NCI-H69 (cell line): Measurements from ENCODE around the gene GLI2.

ENCODE experiments used
- DNase-seq: peaks from one replicate; lab custom pipeline; 2025; lab: John Stamatoyannopoulos, UW

GLI2 gene

DNA sequence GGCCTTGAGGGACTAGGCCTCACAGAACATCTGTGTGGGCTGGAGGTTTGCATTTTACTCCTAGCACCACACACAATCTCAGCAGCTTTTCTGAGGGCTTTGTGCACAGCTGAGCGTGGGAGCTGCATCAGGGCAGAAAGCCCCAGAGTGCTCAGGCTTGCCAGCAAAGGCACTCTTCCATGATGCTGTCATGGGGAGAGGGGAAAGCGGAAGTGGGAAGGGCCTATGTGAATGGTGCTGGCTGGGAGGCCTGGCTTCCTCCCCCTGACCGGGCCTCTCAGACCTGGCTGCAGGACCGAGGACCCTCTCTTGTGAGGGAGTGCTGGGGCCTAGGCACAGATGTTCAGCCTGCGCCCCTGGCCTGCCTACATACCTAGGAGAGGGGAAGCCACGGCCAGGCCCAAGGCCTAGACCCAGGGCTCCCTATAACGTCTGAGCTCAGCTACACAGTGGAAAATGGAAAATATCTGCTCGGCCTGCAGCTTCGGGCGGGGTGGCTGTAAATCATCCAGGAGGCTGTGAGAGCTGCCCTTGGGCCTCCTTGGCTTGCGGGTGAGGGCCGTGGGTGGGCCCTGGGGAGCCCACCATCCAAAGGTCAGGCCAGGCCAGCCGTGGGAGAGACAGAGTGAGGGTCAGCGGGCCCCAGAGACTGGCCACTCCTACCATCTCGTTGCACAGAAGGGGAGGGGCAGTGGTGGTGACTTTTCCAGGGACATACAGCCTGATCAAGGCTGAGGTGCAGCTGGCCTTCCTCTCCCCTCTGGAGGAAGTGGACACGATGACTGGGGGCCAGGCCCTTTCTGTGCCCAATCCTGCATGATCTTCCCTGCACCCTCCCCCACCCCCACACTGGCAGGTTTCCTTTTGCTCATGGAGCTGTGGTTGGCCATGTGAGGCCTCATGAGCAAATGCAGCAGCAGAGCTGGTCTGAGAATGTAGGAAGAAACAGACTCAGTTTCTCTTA lies 22.8 kb downstream of the GLI2 start:
- DNase-seq, result no peak

DNA sequence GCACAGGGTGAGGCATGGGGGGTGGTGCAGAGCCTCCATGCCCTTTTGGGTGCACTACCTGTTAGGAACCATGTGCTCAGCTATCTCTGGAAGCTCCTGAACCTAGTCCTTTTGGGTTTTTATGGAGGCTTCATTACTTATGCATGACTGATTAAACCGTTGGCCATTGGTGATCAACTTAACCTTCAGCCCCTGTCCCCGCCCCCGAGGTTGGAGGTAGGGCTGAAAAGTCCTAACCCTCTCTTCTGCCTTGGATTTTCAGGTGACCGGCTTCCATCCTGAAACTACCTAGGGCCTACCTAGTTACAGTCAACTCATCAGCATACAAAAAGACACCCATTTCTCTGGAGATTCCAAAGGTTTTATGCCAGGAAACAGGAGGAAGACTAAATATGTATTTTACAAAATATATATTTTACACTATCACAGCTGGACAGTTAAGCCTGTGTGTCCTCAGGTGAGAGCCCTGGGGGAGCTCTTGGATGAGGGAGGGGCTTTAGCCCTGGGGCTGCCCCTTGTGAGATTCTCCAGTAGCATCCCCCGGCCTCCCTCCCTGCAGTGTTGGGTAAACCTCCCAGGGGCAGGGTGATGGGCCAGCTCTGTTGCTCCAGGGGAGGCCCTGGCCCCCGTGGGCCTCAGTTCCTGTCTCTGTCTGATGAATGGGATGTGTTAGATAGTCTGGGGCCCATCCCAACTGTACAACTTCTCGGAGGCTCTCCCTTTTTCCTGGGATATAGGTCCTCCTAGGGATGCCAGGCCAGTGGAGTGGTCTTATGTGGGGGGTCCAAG lies 24.1 kb downstream of the GLI2 start:
- DNase-seq, result no peak

DNA sequence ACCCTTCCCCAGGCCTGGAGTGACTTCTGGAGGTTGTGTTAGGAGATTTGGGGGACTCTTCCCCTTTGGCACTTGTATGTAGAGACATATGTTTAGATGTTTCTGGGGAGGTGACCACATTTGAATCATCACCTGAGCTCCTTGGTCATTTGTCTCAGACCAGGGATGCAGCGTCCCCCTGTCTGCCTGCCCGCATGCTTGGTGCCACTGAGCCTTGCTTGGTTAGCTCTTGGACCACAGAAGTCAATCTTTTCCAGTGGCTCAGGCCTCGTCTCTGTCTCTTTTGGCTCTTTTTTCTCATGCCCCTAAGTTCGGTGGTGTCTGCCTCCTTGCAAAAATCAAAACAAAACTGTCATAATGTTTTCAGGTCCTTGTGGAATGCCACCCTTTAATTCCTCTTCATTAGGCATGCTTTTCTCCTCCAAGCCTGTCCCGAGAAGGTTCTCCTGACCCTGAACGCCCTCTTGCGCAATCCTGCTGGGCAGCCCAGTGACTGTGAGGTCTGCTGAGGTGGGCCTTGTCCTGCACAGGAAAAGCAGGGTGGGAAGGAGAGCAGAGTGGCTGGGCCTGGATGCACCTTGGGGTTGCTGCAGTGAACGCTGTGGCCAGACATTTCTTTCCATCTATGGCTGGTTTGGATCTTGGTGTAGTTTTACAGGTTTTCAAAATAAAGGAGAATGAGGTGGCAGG lies 24.9 kb downstream of the GLI2 start:
- DNase-seq, result no peak

DNA sequence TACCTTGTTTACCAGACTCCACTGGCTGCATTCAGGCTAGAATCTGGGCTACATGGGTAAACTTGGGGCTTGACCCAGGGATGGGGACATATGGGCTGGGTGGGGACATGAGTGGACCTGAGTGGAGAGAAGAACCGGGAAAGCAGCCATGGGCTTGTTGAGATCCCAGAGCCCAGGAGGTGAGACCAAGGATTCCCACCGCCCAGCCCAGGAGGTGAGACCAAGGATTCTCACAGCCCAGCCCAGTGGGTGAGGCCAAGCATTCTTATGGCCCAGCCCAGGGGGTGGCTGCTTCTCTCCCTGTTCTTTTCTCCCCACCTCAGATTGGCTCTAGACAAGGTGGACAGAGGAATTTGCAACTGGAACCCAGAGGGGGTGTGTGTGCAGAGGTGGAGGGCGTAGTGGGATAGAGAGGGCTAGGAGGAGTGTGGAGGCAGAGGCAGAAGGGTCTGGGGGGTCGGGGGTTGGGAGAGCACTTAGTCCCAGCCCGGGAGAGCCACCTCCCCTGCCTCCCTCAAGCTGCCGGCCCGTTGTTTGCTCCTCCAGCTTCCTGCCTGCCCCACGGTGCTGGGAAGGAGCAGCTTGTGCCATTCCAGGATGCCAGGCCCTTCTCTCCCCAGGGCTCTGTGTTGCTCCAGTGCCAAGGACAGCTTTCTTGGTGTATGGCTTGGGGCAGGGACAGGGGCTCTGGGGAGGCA lies 25.6 kb downstream of the GLI2 start:
- no peak for DNase-seq

GRCh38 chr2:120761911-120762310 lies 26.2 kb downstream of the GLI2 start:
- no peak for DNase-seq

DNA sequence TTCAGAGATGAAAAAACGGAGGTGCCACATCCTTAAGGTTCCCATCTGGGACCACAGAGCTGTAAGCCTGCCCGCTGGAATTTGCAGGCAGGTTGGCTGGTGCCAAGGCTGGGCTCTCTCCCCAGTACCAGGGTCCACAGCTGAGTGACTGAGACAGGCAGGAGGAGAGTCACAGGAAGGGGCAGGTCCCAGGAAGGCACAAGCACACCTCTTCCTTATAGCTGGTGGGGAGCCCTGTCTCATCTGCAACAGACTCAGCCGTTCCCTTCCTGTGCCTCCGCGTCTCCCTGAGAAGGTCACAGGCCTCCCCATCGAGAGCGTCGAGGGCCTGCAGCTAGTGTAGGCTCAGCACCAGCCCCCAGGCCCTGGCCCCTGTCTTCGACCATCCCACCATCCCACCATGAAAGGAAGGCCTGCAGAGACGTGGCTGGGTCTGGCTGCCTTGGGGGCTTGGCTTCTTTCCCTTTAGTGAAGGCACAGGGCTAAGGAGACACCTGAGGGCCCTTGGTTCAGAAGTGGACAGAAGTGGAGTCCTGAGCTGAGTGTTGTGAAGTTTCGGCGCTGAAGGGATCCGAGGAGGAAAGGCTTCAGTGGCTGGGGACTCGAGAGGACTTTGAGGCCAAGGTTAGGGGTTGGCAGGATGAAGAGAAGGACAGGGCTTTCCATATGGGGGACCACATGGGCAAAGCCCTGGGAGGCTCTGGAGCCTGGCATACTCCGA lies 26.8 kb downstream of the GLI2 start:
- no peak for DNase-seq

DNA sequence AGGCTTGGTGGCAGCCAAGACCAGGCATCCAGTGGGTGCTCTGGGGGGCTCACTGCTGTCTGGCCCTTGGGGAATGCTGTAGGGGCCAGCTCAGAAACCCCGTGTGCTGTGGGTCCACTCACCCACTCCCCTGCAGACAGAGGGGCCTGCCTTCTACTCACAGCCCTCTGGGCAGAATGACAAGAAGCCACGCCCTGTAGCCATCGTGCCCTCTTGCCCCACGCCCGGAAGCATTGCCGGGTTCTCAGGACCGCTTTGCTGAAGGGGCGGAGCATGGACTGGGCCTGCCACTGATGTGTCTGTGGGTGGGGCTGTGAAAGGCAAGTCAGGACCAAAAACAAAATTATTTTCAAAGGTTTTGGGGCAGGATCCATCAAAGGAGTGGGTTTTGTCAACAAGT lies 27.8 kb downstream of the GLI2 start:
- no peak for DNase-seq

DNA sequence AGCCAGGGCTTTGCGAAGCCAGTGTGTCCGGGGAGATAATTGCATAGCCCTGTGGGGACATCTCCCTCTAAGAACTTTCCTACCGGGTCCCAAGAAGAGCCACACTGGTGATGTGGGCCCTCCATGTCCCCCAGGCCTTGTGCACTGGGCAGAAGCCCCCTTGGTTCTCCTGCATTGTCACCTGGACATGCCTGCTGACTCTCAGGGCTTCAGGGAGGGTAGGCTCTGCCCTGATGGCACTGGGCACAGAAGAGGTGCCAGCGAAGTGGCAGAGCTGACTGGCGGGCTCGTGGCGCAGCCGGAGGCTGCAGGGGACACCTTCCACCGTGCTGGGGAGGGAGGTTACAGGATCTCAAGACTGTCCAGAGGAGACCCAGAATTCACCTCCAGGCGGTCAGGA lies 28.3 kb downstream of the GLI2 start:
- no peak for DNase-seq

- no peak for DNase-seq
Measured at GRCh38 chr2:120764492-120764891, 28.8 kb downstream of the GLI2 start.

GRCh38 chr2:120764991-120765677 lies 29.5 kb downstream of the GLI2 start:
- DNase-seq, result no peak

- no peak for DNase-seq
Measured at GRCh38 chr2:120765678-120766469, 30.2 kb downstream of the GLI2 start.

GRCh38 chr2:120766470-120767351 lies 31.0 kb downstream of the GLI2 start:
- DNase-seq, result no peak

GRCh38 chr2:120767486-120768005 lies 31.9 kb downstream of the GLI2 start:
- no peak for DNase-seq

DNA sequence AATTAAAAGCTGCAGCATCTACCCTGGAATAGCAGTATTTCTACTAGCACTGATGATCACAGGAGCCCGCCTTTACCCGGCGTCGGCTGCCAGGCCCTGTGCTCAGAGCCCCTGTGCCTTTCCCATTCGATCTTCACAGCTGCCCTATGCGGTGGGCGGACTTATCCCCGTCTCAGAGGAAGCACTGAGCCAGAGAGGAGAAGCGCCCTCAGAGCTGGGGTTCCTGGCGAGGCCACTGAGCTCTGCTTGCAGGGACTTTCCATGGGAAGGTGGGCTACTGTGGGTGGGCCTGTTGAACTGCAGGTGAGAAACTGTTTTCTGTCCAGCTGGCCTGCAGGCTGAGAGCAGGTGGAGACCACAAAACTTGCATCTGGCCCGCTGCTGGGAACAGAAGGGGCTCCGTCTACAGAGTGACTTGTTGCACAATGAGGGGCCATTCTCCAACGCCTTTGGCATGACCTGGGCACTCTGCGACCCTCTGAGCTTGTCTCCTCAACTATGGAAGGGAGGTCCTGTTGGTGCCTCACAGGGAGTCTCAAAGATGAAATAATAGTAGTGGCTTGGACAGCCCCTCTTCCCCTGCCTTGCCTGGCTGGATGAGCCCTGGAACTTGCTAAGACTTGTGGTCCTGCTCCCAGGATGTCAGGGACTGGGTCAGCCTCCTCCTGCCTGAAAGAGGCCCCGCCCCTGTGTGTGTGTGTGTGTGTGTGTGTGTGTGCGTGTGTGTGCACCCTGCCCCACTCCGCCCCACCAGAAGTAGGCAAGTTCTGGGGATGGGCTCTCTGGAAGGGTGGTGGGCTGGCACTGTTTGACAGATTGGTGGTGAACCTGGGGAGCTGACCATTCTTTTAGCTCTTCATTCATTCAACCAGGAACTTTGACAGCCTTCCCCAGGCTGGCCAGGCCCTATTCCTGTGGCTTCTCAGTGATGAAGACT lies 32.7 kb downstream of the GLI2 start:
- DNase-seq, result no peak

DNA sequence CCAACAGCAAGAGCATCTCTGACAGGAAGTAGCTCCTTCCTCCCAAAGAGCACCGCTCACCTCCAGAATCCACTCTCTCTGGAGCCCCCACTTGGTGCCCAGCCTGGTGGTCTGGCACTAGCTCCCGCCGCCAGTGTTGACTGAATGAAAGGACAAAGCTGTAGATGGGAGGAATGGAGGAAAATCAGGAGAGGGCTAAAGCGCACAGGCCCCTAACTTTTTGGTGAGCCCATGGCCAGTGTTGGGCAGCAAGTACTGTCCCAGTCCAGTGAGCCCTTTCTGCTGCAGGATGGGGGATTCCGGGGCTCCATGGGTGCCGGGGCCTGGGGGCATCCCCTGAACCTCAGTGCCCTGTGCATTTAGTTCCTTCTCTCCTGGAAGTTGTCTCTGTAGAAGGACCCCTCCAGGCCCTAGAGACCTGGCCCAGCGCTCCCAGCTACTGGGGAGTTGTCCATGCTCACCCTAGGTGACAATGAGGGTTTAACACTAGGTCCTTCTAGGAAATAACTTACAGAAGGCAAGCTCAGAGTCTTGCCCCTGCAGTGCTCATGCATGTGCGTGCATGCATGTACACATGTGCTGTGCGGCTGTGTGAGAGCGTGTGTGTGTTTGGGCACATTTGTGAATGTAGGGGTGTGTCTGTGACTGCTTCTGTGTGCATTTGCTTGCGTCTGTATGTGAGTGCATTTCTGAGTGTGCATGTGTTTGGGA lies 33.6 kb downstream of the GLI2 start:
- no peak for DNase-seq

GRCh38 chr2:120769787-120770120 lies 34.1 kb downstream of the GLI2 start:
- no peak for DNase-seq

DNA sequence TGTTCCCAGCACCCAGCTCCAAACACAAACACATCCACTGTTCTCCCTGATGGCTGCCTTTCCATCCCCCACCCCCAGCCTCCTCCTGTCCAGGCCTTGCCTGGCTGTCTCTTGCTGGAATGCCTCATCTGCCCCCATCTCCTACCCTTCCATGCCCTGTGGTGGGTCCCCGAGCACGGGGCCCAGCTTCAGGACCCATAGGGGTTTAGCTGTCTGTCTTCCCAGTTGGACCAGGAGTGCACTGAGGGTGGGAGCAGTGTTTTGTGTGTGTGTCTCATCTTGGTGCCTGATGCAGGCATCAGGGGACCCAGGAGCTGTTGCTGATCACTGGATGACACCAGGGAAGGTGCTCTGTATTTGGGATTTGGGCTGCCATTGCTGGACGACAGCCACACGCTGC lies 34.5 kb downstream of the GLI2 start:
- DNase-seq, result no peak
